ENCODE results near the gene SMIM43. TPM values are rescaled to one million over a fixed set of nuclear protein-coding genes. Genes with fewer than 3 reads are reported as not detected.

Gene SMIM43
- polyA plus RNA-seq (ENCODE audit: insufficient read length in 4 of 4) = 1 to 10 TPM in 1 of 4 donors, under 1 TPM in 3; 0.53 to 1.4 (median 0.69) TPM

DNA sequence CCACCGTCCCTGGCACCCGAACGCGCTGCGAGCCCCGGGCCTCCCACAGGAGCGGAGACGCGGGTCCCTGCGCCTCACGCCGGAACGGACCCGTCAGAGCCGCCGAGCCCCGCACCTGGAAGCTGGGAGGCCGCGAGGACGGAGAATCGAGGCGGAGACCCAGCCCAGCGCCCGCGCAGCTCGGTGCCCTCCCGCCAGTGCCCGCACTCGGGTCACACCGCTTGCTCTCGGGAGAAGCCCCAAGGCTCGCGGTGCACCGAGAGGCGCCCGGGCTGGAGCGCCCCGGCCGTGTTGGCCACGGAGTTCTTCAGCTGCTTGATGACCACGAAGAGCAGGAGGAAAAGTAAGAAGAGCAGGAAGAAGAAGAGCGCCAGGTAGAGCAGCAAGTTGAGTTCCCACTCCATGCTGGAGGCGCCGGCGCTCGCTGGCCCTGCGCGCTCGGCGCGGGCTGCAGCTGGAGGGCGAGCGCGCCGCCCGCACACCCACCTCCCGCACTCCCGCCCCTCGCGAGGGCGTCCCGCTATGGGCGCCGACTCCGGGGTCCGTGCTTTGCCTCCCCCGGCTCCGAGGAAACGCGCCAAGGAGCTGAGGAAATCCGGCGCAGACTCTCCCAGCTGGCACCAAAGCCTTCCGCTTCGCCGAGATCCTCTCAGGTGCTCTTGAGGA is at the start of gene SMIM43:
TSS of gene SMIM43 (minus strand) at position 463 of the 666 bp plus-strand sequence. CDS start at position 404, 59 bp downstream.
- no peak for DNase-seq (ENCODE audit: low read depth in 4 of 4, low spot score in 3 of 4)

DNA sequence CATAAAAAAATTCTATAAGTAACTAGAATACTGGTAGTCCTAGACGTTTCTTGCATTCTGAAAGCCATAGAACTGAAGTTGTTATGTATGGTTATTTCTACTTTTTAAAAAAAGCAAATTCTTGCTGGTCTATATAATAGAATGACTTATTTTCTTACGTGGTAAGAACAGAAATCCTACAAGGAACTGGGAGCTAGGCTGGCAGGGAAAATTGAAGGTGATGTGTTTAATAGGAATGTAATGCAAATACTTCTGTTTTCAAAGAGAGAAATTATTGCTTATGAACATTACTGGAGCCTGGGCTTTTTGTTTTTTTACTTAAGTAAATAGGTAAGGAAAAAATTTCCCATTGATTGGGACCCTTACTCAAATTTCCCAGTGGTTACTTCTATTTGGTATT is 49.8 kb upstream of the SMIM43 start:
- no peak for DNase-seq (ENCODE audit: low read depth in 4 of 4, low spot score in 3 of 4)

DNA sequence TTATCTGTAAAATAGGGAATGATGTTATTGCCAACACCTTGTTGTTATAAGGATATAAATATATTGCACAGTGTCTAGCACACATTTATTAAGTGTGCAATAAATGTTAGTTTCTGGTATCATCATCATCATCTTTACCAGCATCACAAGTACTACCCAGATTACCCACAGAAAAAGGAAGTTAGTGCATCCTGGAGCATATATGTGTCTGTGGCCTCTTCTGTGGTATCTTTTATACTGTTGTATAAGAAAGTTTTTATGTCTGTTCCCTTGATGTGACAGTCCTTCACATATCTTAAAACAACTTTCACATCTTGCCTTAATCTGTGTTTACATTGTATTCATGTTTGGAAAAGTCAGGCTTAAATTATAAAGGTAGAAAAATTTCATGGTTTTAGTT is 46.2 kb upstream of the SMIM43 start:
- no peak for DNase-seq (ENCODE audit: low read depth in 4 of 4, low spot score in 3 of 4)

DNA sequence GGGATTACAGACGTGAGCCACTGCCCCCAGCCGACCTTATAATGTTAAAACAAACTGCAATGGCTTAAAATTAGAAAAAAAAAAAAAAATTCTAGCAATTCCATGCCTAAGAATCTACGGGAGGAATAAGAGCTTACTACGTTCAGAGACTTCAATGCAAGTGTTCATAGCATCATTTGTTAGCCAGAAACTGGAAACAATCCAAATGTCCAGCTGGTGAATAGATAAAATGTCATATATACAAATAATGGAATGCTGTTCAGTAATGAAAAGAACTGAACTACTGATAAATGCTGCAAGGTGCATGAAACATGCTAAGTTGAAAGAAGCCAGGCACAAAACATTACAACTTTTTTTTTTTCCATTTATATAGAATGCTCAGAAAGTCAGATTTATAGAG is 41.4 kb upstream of the SMIM43 start:
- no peak for DNase-seq (ENCODE audit: low read depth in 4 of 4, low spot score in 3 of 4)

DNA sequence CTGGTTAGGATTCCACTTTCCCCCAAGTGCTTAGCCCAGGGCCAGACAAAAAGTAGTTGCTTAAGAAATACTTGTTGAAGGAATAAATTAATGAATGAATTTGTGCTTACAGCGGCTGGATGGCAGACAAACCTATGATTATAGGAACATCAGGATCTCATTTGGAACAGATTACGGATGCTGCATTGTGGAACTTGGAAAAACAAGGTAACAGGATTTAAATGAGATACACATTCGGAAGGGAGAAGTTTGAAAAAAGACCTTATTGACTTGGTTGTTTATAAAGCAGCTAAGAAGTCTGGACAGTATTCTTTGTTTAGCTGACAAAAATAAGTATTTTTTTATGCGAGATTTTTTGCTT is 36.7 kb upstream of the SMIM43 start:
- DNase-seq (ENCODE audit: low read depth in 4 of 4, low spot score in 3 of 4) = no peak

DNA sequence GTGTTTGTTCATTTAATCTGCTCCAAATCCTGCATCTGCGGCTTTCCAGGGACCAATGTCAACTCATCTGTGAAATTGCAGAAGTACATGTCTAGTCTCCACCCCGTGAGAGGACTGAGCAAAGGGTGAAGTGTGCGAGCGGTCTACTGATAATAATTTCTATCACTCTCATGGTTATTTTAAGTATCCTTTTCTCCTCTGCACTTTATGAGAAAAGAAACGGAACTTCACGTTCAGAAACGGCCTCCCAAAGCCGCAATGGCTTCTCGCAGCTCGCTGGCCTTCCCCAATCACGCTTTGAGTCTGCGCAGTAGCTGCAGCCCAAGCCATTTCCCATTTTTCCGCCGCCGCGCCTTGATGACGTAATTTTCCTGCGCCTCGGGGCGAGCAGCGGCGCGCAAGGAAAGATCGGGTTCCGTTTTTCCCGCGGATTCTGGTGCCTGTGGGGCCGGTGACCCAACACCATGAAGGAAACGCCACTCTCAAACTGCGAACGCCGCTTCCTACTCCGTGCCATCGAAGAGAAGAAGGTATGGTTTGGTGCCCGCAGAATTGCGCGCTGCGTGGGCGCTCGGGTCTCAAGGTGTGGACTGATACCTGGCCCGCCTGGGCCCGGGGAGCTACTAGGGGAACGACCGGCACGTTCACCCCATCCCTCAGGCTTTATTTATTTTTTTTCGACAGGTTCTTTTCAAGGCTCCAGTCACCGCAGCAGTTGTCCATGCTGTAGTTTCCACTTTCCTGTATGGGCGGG is 36.2 kb upstream of the SMIM43 start, which contains the start of gene EXOSC9:
TSS of gene EXOSC9 (plus strand) at position 363 of the 754 bp plus-strand sequence. CDS start at position 465, 102 bp downstream.
- peak; percentile 92 to 96 (median 94) for DNase-seq (ENCODE audit: low read depth in 4 of 4, low spot score in 3 of 4)

DNA sequence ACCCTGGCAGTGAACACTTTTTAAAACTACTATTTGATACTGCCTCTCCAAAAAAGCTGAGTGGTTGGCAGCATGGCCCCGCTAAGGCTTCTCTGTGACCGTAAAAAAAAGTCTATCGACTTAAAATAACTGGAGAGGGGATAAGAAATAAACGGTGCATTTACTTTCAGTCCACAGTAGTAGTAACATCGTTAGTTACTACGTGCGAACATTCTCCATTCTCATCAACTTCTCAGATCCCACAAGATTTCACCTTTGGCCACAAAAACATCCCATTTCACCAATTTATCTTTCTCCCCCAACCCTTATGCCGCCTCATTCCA is 35.6 kb upstream of the SMIM43 start:
- DNase-seq (ENCODE audit: low read depth in 4 of 4, low spot score in 3 of 4) = no peak

DNA sequence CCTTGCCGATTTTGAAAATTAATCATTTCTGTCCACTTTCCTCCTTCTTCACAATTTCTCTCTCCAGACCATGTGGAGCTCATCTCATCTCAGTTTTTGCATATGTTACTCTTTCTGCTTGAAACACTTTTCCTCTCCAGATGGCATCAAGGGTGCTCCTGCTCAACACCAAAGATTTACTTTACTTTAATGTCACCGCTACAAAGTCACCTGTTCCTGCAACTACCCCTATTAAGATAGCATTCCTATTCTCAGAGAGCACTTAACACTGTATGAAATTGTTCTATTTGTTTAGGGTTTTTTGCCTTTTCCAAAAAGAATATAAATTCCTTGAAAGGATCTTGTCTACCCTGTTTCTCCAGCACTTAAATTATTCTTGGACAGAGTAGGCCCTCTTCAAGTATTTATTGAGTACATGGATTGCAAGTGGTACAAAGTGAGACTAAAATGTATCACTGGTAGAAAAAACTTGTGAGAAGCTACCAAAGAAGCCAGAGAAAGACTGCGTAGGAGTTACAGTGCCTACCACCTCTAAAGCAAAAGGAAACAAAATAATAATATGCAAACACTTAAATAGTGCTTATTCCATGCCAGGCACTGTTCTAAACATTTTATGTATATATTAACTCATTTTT is 35.0 kb upstream of the SMIM43 start:
- DNase-seq (ENCODE audit: low read depth in 4 of 4, low spot score in 3 of 4) = no peak

DNA sequence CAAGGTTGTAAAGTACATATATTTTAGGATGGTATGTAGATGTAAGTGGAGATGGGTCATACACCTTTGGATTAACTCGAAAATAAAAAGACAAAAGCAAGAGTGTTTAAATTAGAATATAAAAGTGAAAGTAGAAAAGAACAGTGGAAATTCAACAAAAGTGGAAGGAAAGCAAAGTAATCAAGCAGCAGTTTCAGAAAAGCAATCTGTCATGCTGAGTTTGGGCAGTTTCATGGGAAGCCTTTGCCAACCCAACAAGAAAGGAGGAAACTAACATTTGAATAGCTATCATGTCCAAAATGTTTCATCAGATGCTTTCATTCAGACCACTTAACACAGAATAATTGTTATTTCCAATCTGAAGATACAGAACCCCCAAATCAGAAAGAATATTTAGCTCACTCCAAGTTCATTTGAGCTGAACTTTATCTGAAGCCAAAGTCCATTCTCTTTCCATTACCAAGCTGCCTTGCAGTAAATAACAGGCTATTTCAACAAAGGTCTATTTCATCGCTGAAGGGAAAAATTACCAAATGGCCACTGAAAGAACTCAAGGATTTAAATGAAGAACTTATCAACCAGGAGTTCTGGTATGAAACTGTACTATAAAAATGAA is 34.4 kb upstream of the SMIM43 start:
- no peak for DNase-seq (ENCODE audit: low read depth in 4 of 4, low spot score in 3 of 4)

DNA sequence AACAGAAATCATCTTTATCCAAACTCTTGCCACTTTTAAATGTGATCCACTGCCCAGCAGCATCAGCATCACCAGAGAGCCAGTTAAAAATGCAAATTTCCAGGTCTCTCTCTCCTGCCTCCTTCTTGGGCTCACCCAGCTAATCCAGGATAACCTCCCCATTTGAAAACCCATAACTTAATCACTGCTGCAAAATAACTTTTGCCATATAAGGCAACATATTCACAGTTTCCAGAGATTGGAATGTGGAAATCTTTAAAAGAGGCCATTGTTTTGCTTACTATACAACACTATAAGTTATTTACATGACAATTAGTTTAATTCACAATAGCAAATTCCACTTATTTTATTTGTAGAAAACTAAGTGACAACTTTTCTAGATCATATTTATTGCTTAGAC is 31.3 kb upstream of the SMIM43 start:
- DNase-seq (ENCODE audit: low read depth in 4 of 4, low spot score in 3 of 4) = no peak

DNA sequence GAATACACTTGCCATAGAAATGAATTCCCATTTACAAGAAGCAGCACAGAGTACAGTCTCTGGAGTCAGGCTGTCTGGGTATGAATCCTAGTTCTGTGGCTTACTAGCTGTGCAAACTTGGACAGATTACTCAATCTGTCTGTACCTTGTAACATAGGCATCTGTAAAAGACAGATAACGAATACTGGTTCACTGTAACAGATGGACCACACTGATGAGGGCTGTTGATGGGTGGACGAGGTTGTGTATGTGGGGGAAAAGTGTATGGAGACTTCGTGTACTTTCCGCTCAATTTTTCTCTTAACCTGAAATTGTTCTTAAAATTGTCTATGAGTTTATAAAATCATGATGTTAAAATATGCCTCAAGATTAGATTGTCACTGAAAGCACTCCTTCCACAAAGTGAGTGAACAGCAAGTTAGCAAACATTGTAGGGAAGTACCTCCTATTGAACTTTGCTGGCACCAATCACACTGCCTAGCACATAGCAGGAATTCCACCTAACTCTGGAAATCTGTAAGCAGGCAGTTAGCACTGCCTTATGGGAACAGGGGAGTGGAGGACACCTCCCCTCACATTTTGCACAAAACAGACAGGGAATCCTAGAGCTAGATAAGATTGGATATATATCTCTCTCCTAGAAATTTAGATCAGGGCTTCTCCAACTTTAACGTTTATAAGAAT is 29.7 kb upstream of the SMIM43 start:
- DNase-seq (ENCODE audit: low read depth in 4 of 4, low spot score in 3 of 4) = no peak

DNA sequence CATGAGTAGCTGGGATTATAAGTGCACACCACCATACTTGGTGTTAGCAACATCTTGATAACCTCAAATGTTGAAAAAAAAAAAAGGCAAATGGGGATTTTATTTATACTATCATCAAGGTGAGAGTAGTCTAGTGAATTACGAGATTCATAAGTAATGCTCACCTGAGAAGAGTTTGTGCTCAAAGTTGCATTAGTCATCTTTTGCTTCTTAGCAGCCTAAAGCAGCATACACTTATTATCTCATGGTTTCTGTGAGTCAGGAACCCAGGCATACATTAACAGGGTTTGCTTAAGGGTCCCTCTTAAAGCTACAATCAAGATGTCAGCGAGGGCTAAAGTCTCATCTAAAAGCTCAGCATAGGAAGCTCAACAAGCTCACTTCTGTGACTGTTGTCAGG is 28.0 kb upstream of the SMIM43 start:
- no peak for DNase-seq (ENCODE audit: low read depth in 4 of 4, low spot score in 3 of 4)

DNA sequence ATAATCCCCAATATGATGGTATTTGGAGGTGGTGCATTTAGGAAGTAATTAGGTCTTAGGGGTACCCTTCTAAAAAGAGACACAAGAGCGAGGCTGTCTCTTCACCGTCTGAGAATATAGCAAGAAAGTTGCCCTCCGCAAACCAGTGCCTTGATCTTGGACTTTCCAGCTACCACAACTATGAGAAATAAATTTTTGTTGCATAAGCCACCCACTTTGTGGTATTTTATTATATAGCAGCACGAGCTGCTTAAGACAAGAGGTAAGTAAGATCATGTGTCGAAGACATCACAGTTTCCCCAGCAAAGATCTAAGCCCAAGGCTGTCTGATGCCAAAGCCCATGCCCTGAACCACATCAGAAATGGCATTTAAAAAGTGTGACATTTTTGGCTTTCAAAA is 26.5 kb upstream of the SMIM43 start:
- no peak for DNase-seq (ENCODE audit: low read depth in 4 of 4, low spot score in 3 of 4)

DNA sequence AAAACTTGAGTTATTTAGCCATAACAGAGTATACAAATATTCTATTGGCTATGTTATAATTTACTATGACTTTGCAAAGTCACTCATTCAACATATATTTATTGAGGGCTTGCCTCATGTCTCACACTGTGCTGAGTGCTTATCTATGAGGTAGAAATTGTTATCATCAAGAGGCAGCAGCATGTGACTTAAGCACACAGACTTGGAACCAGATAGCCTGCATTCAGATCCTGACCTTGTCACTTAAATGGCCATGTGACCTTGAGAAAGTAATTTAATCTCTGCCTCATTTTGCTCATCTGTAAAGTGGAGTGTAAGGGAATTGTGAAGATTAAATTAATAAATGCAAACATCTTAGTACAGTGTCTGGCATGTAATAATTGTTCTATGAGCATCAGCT is 26.0 kb upstream of the SMIM43 start:
- no peak for DNase-seq (ENCODE audit: low read depth in 4 of 4, low spot score in 3 of 4)

DNA sequence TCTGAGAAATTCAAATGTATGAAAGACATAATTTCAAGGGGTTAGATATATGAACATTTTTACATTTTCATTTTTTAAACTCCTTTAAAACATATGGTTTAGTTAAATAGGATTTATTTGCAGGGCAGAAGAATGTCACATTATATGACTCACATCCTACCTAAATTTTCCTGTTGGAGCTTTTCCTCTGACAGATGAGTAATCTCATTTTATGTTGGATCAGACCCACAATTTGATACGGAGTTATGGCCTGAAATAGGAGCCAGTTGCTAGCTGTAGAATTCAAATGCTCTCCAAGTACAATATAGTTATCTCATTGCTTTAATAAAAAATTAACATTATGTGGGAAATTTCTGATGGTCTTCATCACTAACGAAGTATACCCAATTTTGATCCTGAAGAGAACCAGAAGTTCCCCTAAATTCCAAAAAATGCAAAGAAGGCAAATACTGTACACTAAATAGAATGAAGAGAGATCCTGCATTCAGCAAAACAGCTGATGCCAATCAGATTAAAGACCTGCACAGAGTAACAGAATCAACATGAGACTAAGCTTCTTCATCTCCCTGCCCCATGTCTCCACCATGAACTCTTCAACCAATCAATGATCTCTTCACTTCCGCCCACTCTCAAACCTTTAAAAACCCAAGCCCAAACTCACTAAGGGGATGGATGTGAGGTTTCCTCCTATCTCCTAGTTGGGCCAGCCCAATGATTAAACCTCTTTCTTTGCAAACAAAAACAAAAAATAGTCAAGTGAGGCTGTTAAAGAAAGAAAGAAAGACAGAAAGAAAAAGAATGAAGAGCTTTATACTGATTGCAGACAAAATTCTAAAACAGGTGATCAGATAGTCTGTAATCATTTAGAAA is 25.2 kb upstream of the SMIM43 start:
- DNase-seq (ENCODE audit: low read depth in 4 of 4, low spot score in 3 of 4) = no peak

DNA sequence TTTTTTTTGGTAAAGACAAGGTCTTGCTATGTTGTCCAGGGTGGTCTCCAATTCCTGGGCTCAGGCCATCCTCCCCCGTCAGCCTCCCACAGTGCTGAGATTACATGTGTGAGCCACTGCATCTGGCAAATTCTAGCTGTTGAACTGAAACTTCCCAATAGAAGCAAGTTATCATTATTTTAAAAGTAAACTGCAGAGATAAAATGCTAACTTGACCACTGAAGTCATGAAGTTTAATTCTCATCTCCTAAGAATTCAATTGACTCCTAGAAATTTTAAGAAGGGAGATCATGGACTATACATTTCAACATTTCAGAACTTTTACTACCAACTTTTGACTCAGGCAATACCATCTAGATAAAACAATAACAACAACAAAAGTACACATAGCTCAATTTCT is 24.5 kb upstream of the SMIM43 start:
- DNase-seq (ENCODE audit: low read depth in 4 of 4, low spot score in 3 of 4) = no peak

DNA sequence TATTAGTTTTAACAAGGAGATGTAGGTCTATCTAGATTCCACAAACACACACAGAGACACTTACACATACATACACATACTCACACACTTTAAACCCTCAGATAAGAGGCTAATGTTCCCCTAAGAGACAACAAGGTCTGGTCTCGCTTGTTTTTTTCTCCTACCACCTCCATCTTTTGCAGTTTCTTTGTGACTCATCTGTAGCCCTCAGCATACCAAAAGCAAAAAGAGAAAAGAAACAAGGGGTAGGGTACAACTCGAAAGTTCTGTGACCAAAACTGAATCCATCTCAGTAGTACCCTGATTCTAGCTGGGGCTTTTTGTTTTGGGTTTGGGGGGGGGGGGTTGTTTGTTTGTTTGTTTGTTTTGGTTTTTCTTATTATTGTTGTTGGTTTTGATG is 23.9 kb upstream of the SMIM43 start:
- no peak for DNase-seq (ENCODE audit: low read depth in 4 of 4, low spot score in 3 of 4)

DNA sequence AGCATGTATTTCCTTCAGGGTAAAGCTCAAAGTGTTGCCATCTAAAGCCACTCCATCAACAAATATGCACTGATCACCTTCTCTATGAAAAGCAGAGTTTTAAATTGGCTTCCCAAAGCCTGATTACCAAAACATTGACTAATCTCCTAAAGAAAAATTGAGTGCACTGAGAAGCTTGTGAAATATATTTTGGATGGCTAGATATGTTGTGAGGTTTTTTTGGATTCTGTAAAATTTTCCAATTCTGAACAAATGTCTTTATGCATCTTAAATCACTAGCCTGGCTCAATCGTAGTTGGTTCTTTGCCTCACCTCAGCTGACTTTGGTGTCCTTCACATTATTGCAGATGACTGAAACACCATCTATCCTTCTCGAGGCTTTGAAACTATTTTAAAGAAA is 21.3 kb upstream of the SMIM43 start:
- no peak for DNase-seq (ENCODE audit: low read depth in 4 of 4, low spot score in 3 of 4)

DNA sequence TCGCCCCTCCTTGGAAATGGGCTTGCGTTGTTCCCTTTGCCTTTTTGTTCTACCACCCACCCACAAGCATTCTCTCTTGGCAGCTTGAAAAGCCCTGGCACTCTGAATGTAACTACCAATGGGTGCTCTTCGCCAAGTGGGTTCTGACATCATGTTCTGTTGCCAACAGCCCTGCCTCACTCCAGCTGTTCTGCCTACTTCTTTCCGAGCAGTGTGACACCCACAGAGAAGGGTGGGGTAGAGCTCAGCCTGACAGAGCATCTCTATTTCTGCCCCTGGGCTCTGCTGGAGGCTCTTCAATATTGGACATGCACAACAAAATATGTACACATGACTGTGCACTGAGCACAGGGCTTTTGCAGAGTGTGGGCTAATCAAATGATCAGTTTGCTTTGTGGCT is 20.5 kb upstream of the SMIM43 start:
- DNase-seq (ENCODE audit: low read depth in 4 of 4, low spot score in 3 of 4) = no peak

DNA sequence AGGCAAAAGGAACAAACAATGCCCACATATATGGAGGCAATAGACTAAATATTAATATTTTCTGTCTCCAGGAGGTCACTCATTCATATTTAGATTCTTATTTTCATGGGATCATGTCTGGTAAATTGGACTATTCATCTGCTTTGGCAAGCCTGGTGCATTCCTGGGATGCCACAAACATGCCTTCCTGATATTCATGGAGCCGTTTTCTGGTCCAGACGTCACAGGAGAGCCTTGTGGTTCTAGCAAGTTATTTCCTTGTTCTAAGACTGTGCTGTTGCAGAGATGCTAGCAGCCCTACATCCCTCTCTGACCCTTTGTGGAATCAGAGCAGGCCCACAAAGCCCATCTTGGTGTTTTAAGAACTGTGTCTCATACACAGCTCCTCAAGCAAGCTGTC is 20.0 kb upstream of the SMIM43 start:
- no peak for DNase-seq (ENCODE audit: low read depth in 4 of 4, low spot score in 3 of 4)

Measured in right renal pelvis (tissue), 4 donors.